Germinal center (tissue), 1 donor: ENCODE results near the gene SOCS7.
"Not testable (repeated sequence)": the region's sequence is repeated elsewhere in the genome, so short reads cannot be mapped to it uniquely, and the experiment has no call there.

Source experiments
- DNase-seq: peaks from one replicate; pipeline ENCODE4 v3.0.0; 2012; ENCODE audit warnings: mixed read lengths, low spot score

SOCS7 gene

DNA sequence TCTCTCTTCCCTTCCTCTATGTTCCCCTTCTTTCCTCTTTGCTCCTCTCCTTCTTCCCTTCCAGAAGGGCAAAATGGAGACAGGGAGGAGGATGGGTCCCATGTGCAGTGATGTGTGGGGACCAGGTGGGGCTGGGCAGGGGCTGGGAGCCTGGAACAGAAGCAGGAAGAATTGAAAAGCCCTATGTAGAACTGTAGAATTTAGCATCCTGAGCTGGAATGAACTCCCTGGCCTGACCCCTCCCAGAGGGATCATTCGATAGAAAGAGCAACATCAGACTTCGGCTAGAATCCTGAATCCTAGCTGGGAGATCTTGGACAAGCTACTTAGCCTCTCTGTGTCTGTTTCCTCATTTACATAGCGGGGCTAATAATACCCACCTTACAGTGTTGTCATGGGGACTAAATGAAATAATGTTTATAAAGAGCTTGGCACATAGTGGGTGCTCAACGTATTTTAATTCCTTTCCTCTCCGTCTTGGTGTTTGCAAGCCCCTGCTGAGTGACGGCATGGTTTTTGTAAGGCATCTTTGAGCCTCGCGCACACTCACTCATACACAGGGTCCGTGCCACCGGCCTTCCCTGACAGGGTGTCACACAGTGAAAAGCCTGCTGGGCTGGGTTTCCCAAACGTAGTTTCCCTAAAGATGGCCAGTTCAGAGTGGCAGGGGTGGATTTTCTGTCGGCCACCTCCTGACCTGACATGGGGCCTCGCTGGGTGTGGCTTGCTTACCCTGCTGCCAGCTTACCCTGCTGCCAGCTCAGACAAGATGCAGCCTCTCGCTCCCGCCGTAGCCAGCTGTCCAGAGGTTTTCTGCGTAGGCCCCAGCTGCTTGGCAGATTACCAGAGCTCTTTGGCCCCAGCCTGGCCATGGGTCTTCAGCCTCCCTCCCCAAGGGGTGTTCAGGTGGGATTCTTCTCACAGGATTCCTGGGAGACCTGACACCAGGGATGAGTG, 70.5 kb downstream of the SOCS7 start:
- no peak for DNase-seq

- DNase-seq: no peak
Observed at GRCh38 chr17:38424297-38424972, 72.8 kb downstream of the SOCS7 start.

DNA sequence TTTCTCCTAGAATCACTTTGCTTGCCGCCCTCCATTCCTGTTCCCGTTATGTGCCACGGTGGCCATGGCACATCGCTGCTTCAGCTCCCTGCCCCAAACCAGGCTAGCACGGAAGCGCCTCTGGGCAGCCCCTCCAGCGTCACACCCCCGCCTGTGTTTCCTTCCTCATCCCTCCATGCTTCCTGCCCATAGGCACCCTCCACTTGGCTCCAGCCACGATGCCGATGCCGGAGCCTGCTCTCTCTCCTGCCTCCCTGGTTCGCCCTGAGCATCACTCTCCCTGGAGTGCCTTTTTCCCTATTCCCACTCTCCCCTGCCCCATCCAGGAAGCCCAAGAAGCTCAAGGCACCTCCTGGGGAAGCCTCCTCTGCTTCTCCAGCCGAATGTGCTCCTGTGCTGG, 73.4 kb downstream of the SOCS7 start:
- no peak for DNase-seq

DNA sequence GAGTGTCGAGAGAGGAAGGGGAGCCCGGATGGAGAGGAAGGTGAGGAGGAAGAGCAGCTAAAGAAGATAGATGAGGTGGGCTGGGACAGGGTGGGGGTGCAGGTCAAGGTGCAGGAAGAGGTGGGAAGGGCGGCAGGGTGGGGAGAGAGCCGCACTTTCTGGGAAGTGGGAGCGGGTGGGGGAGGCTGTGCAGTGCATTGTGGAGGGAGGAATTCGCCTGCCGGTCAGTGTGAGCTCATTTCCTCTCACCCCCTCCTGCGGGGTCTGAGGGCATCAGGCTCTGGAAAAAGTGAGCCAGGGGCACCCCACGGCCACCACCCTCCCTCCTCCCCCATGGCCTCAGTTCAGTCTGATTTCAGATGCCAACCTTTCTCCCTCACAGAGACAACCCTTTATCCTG, 74.1 kb downstream of the SOCS7 start:
- DNase-seq: no peak

GRCh38 chr17:38426441-38426840, 74.8 kb downstream of the SOCS7 start:
- DNase-seq: no peak

- no peak for DNase-seq
Observed at GRCh38 chr17:38427160-38427949, 75.7 kb downstream of the SOCS7 start.

DNA sequence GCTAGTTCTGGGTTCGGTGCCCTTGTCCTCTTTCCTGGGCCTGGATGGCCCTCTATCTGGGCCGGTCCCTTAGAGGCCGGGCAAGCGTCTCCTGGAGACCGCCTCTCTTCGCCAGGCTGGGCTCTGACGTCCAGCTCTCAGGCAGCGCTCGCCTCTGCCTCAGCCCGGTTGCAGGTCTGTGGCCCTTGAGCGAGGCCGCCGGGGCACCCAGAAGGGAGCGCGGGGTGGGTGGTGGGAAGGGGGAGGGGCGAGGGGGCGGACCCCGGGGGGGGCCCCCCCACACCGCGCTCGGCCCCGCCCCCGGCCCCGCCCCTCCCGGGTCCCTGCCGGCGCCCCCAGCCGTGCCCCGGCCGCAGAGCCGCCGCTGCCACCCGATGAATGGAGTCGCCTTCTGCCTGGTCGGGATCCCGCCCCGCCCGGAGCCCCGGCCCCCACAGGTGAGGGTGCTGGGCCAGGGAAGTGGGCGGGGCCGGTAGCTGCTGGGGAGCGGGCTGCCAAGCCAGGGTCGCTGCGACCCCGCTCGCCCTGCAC, 76.5 kb downstream of the SOCS7 start, which contains the start of gene ARHGAP23:
Gene ARHGAP23 (plus strand): TSS at position 353 of the 531 bp plus-strand sequence. CDS start 22 bp downstream, at position 375.
- DNase-seq: peak; percentile 67

DNA sequence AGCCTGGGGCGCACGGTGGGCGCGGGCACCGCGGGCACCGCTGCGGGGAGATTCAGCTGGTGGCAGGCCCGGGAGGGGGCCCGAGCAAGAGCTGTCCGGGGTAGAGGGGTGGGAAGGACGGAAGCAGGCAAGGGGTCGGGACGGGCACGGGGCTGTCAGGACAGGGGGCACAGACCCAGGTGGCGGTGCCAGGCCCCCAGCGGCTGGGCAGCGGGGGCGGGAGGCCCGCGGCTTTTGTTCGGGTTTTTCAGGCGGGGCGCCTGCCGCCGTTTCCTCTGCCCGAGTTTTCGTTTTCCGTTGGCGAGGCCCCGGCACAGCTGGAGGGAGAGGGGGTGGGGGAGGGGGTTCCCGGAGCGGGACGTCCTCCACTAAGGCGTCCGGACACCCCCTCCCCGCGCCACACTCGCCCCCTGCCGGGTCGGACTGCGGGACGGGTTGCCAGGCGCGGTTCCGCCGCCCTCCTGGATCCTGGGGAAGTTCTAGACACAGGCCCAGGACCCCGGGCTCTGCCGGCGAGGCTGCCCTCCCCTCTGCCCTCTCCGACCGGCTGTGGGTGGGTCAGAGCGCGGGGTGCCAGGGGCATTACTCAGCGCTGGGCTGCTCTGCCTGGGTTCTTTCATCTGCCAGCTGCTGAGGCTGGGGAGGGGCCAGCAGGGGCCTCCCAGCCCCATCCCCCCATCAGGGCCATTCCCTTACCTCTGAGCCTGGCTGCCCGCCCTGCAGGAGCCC, 77.2 kb downstream of the SOCS7 start:
- no peak for DNase-seq

DNA sequence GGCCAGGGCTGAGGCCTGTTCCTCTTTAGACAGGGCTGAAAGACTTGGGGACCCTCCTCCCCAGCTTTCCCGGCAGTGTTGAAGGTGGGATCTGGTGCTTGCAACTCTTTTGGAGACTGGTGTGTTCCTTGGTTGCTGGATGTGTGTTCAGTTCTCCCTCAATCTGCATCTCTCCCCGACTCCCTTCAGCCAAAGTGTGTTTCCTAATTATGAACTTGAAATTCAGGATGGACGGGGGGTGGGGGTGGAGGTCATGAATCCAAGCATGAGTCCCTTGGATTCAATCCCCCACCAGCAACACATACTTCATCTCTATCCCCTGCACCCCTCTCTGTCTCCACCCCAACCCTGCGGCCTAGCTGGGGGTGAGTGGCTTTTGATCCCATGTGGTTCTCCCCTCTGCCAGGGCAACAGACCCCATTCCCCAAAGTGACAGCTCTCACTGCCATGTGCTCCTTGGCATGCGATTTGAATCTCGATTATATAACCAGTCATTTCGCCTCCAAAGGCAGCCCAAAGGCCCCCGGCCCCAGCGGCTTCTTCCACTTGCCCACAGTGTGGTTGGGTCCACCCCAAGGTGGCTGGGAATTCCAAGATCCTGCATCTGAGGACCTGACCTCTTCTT, 77.9 kb downstream of the SOCS7 start:
- DNase-seq: no peak

DNA sequence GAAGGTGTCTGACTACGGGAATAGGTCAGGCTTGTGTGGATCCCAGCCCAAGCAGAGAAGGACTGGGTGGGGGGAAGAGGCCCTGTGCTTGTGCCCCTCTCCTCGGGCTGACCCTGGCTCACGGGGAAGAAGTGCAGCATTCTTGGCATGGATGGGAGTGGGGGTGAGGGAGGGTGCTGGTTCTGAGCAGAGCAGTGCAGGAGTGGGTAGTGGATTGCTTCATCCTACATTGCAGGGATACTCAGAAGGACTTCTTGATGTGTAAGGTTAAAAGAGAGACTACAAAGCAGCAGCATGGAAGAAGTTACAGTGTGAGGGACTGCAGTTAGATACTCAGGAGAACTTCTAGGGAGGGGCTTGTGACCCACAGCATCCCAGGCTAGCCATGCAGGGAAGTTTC, 78.7 kb downstream of the SOCS7 start:
- DNase-seq: no peak

DNA sequence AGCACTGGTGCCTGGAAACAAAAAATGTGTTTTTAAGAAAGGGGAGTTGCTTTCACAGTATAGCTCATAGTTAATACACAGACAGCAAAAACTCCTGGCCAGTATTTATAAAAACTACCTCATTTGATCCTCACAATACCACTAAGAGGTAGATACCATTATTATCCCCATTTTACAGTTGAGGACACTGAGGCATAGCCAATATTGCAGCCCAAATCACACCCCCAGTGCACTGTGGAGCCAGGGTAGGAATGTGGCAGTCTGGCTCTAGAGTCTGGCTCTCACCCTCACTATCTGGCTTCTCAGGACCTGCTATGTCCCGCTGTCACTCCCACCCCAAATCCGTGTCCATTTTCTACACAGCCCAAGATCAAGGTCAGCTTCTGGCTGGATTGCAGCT, 79.2 kb downstream of the SOCS7 start:
- DNase-seq: no peak

DNA sequence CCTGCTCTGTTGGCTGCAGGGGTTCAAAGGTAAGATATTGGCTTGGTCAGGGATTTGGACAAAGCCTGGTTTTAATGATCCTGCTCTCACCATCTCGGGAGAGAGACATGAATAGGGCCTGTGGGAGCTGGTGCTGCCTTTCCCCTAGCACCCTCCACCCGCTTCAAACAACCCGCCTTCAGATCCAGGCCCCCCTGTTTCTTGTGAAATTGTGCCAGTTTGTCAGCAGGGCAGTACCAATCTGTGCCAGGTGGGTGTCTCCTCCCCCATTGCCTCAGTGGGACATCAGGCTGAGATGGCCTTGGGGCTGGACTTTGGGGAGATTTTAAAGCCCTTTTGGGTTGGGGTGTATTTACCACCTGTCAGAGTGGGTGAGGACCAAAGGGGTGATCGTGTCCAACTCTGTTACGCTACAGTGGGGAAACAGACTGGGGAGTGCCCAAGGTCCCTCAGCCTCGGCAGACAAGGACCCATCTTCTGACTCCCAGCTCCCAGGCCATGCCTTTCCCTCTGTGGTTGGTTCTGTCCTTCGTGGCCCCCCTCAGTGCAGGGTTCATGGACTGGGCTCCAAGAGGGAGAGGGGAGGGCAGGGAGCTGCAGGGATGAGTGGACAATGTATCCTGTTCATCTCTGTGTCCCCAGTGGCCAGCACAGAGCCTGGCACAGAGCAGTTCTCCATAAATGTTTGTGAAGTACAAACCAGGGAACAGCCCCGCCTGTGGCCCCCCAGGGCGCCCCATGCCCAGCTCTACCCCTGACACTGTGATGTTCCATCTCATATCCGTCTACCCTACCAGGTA, 79.9 kb downstream of the SOCS7 start:
- no peak for DNase-seq

- DNase-seq: no peak
Observed at GRCh38 chr17:38434178-38434665, 82.6 kb downstream of the SOCS7 start.

GRCh38 chr17:38435795-38436194, 84.2 kb downstream of the SOCS7 start:
- DNase-seq: no peak

GRCh38 chr17:38436386-38436785, 84.7 kb downstream of the SOCS7 start:
- DNase-seq: no peak

DNA sequence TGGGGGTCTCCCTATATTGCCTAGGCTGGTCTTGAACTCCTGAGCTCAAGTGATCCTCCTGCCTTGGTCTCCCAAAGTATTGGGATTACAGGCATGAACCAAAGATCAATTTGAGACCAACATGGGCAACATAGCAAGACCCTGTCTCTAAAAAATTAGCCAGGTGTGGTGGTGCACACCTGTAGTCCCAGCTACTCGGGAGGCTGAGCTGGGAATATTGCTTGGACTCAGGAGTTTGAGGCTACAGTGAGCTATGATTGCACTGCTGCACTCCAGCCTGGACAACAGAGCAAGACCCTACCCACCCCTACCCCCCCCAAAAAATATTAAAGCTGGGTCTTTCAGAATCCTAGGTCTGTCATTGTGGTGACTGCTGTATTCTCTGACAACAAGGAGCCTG, 85.7 kb downstream of the SOCS7 start:
- not testable (repeated sequence) for DNase-seq

DNA sequence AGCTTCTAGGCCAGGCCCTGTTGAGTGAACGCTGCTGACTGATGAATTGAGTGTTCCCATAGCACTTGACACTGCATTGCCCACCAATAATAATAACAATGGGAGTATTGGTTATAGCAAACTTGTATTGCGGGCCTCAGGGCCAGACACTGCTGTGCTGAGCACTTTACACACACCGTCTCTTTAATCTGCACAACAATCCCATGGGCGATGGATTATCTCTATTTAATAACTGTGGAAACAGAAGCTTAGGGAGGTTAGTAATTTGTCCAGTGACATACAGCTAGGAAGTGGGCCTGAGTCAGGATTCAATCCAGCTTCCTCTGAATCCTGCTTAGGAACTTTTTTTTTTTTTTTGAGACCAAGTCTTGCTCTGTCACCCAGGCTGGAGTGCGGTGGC, 87.8 kb downstream of the SOCS7 start:
- no peak for DNase-seq

GRCh38 chr17:38440614-38441397, 89.2 kb downstream of the SOCS7 start:
- no peak for DNase-seq

- DNase-seq: no peak
Observed at GRCh38 chr17:38441429-38442061, 89.9 kb downstream of the SOCS7 start.
